ENCODE measurements around the gene CARS2.
"Not testable (repeated sequence)": the region's sequence is repeated elsewhere in the genome, so short reads cannot be mapped to it uniquely, and the experiment has no call there.

The CARS2 gene

GRCh38 chr13:110644892-110645521, 60.9 kb downstream of the CARS2 start:
- no peak for DNase-seq
- in situ Hi-C loops (cut with HindIII; ENCODE audit: low pct_ligation_motif_present, low pct_unique_long_range_greater_than_20kb, low sequenced_read_pairs), result no loop called here

GRCh38 chr13:110643768-110644421, 62.0 kb downstream of the CARS2 start:
- in situ Hi-C loops (cut with HindIII; ENCODE audit: low pct_ligation_motif_present, low pct_unique_long_range_greater_than_20kb, low sequenced_read_pairs), result no loop called here
- DNase-seq, result no peak

- in situ Hi-C loops (cut with HindIII; ENCODE audit: low pct_ligation_motif_present, low pct_unique_long_range_greater_than_20kb, low sequenced_read_pairs), result no loop called here
- DNase-seq, result no peak
Observed at GRCh38 chr13:110643324-110643723, 62.6 kb downstream of the CARS2 start.

- DNase-seq, result no peak
- in situ Hi-C loops (cut with HindIII; ENCODE audit: low pct_ligation_motif_present, low pct_unique_long_range_greater_than_20kb, low sequenced_read_pairs), result no loop called here
Observed at GRCh38 chr13:110642291-110642981, 63.5 kb downstream of the CARS2 start.

- in situ Hi-C loops (cut with HindIII; ENCODE audit: low pct_ligation_motif_present, low pct_unique_long_range_greater_than_20kb, low sequenced_read_pairs), result no loop called here
- DNase-seq, result no peak
Observed at GRCh38 chr13:110641055-110642015, 64.6 kb downstream of the CARS2 start.

DNA sequence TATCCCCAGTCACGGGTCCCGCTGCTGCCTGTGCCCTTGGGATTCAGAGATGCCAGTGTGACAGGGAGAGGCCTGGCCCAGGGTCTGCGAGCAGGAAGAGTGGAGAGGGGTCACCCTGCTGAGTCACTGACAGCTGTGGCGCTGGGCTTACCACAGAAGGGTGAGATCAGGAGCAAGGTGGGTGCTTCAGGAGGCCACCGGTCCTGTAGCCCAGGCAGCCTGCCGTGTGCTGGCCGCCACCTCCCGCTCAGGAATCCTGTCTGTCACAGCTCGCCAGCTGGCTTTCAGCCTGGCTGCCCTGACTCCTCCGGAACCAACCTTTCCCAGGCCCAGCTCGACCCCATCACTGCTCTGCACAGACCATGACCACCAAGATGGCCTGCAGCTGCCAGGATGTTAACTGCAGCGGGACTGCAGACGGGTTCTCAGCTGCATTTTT, 65.3 kb downstream of the CARS2 start:
- in situ Hi-C loops (cut with HindIII; ENCODE audit: low pct_ligation_motif_present, low pct_unique_long_range_greater_than_20kb, low sequenced_read_pairs), result no loop called here
- no peak for DNase-seq

GRCh38 chr13:110639935-110640334, 66.0 kb downstream of the CARS2 start:
- no peak for DNase-seq
- in situ Hi-C loops (cut with HindIII; ENCODE audit: low pct_ligation_motif_present, low pct_unique_long_range_greater_than_20kb, low sequenced_read_pairs), result no loop called here

GRCh38 chr13:110638814-110639806, 66.8 kb downstream of the CARS2 start:
- in situ Hi-C loops (cut with HindIII; ENCODE audit: low pct_ligation_motif_present, low pct_unique_long_range_greater_than_20kb, low sequenced_read_pairs), result no loop called here
- no peak for DNase-seq

- in situ Hi-C loops (cut with HindIII; ENCODE audit: low pct_ligation_motif_present, low pct_unique_long_range_greater_than_20kb, low sequenced_read_pairs), result no loop called here
- no peak for DNase-seq
Observed at GRCh38 chr13:110638257-110638656, 67.7 kb downstream of the CARS2 start.

DNA sequence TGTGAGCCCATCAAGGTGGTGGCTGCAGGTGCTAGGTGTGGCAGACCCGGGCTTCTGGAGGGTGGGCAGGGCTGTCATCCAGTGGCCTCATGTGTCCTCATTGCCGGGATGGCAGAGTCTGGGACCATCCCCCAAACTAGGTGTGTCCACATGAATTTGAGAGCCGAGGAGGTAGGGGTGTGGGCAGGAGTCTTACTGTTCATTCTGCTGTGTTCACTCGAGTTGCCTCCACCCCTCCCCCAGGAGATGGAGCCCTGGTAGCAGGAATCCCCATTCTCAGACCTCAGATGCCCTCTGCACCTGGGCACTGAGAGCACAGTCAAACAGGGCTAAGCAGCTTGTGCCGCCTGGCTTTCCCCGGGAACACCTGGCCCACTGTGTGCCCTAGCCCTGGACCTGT, 68.2 kb downstream of the CARS2 start:
- in situ Hi-C loops (cut with HindIII; ENCODE audit: low pct_ligation_motif_present, low pct_unique_long_range_greater_than_20kb, low sequenced_read_pairs), result no loop called here
- DNase-seq, result no peak

DNA sequence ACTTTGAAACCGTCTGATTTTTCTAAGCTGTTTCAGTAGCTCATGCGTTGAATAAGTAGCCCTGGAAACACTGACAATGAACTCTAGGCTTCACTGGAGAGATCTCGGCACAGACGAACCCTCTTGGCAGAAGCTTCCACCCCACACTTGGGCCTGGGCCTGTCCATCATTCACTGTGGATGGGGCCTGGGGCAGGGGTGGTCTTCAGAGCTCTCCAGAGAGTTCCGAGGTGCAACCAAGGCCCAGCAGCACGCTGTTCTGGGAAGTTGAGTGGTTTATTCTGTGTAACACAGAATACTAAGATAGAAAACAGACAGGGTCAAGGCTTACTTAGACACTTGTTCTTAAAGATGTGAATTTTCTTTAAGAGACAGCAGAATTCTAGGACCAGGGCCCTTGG, 68.6 kb downstream of the CARS2 start:
- in situ Hi-C loops (cut with HindIII; ENCODE audit: low pct_ligation_motif_present, low pct_unique_long_range_greater_than_20kb, low sequenced_read_pairs), result no loop called here
- DNase-seq, result no peak

DNA sequence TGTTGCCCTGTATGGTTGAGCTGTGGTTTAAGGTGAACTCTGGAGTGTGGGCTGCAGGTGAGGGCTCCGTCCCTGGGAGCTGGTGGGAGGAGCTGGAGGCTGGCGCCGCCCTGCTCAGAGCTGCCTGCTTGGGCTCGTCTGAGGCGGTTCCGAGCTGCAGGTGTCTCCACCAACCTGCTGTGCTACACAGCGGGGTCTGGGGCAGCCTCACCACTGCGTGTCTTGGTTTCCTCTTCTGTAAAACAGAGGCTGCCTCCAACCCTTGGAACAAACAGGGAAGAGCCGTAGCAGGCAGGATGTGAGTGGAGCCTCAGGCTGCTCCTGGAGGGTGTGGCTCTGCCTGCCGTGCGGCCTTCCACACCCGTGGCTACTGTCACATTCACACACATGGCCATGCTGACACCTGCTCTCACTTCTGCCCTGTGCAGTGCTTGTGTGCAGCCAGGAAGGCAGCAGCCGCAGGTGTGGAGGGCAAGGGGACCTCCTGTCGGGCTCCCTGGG, 69.2 kb downstream of the CARS2 start:
- DNase-seq, result no peak
- in situ Hi-C loops (cut with HindIII; ENCODE audit: low pct_ligation_motif_present, low pct_unique_long_range_greater_than_20kb, low sequenced_read_pairs), result no loop called here

GRCh38 chr13:110636053-110636475, 69.9 kb downstream of the CARS2 start:
- in situ Hi-C loops (cut with HindIII; ENCODE audit: low pct_ligation_motif_present, low pct_unique_long_range_greater_than_20kb, low sequenced_read_pairs), result no loop called here
- DNase-seq, result no peak

DNA sequence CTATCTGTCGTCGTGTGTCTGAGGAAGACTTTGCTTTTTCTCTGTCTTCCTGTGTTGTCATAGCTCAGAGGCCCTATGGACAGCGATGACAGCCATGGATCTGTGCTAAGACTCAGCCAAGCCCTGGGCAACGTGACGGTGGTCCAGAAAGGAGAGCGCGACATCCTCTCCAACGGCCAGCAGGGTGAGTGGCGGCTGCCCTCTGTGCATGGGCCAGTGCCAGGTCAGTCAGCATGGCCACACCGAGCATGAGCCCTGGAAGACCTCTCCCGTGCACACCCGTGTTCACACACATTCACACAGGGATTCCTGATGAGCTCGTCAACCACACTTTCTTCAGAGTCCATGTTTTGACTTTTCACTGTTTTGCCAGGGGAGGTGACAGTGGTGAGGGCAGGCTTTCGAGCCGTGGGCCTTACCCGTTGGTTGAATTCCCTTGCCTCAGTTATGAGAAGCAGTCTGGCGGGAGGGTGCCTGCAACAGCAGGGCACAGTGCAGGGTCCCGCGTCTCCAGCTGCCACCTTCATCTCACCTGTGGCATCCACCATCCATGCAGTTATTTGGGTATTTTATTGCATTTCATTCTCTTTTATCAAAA, 70.4 kb downstream of the CARS2 start:
- in situ Hi-C loops (cut with HindIII; ENCODE audit: low pct_ligation_motif_present, low pct_unique_long_range_greater_than_20kb, low sequenced_read_pairs), result no loop called here
- no peak for DNase-seq

- DNase-seq, result peak; percentile 70
- in situ Hi-C loops (cut with HindIII; ENCODE audit: low pct_ligation_motif_present, low pct_unique_long_range_greater_than_20kb, low sequenced_read_pairs), result no loop called here
Observed at GRCh38 chr13:110634558-110634957, 71.4 kb downstream of the CARS2 start.

DNA sequence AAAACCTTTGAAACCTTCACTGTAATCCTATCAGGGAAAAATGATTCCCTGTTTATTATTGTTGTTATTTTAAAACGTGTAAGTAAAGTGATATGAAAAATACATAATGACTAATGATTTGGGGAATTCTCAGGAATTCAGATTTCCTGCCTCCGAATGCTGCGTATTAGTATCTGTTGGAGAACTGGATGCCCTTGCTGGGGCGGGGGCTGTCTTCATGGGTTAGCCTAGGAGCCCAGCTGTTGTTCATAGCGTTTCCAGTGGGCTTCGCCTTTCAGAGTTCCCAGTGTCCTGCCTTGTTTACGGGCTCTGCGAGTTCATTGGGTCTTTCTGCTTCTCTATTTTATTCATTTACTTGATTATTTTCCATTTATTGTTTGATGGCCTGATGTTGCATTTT, 72.1 kb downstream of the CARS2 start:
- DNase-seq, result no peak
- in situ Hi-C loops (cut with HindIII; ENCODE audit: low pct_ligation_motif_present, low pct_unique_long_range_greater_than_20kb, low sequenced_read_pairs), result no loop called here

DNA sequence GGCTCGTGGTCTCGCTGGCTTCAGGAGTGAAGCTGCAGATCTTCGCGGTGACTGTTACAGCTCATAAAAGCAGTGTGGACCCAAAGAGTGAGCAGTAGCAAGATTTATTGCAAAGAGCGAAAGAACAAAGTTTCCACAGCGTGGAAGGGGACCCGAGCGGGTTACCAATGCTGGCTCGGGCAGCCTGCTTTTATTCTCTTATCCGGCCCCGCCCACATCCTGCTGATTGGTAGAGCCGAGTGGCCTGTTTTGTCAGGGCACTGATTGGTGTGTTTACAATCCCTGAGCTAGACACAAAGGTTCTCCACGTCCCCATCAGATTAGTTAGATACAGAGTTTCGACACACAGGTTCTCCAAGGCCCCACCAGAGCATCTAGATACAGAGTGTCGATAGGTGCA, 73.7 kb downstream of the CARS2 start:
- in situ Hi-C loops (cut with HindIII; ENCODE audit: low pct_ligation_motif_present, low pct_unique_long_range_greater_than_20kb, low sequenced_read_pairs); DNase-seq: not testable (repeated sequence)

Data from ACHN (cell line).